HG03439 (cell line): Measurements from ENCODE around the gene GAL3ST1.
"Not testable (repeated sequence)": the region's sequence is repeated elsewhere in the genome, so short reads cannot be mapped to it uniquely, and the experiment has no call there.

ENCODE experiments used
- ATAC-seq: cut with Tn5 transposase; IDR thresholded peaks from one replicate; pipeline ENCODE4 v1.9.1; 2021; ENCODE audit warnings: mild to moderate bottlenecking, moderate library complexity; ENCODE audit not compliant: unreplicated experiment

GAL3ST1 gene, protein sequence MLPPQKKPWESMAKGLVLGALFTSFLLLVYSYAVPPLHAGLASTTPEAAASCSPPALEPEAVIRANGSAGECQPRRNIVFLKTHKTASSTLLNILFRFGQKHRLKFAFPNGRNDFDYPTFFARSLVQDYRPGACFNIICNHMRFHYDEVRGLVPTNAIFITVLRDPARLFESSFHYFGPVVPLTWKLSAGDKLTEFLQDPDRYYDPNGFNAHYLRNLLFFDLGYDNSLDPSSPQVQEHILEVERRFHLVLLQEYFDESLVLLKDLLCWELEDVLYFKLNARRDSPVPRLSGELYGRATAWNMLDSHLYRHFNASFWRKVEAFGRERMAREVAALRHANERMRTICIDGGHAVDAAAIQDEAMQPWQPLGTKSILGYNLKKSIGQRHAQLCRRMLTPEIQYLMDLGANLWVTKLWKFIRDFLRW

DNA sequence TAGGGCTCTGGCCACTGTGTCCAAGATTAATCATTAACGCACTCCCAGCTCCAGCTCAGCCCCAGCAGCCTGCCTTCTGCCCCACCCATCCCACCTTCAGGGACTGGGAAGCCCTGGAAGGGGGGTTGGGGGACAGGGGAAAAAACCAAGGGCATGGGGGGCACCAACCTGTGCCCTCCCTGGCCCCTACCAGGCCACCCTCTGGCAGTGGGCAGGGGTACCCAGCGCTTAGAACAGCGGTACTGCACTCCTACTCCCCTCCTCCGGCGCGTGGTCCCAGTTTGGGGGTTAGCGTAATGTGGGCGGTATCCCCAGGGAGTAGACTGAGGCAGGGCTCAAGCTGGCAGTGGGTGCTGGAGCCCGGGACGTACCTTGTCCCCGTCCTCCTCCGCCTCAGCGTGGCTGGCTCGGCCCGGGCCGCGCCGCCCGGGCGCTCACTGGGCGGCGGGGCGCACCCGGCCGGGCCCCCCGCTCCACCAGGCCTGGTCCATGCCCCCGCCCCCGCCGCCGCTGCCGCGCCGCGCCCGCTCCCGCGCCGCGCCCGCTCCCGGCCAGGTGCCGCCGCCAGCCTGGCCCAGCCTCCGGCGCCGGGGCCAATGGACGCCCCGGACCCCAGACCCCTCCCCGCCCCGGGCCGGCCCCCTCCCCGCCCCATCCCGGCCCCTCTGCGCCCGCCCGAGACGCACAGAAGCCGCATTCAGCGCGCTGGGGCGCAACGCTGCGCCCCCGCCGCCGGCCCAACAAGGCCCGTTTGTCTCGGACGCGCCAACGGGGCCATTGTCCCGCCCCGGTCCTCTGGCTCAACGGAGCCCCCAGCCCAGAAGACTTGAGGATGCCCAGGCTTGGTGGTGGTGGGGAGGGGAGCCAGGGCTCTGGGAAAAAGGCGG lies at the start of gene GAL3ST1:
TSS of gene GAL3ST1 (minus strand) at position 571 of the 887 bp plus-strand sequence. CDS start 17,273 bp downstream, outside the sequence.
- ATAC-seq, result no peak

DNA sequence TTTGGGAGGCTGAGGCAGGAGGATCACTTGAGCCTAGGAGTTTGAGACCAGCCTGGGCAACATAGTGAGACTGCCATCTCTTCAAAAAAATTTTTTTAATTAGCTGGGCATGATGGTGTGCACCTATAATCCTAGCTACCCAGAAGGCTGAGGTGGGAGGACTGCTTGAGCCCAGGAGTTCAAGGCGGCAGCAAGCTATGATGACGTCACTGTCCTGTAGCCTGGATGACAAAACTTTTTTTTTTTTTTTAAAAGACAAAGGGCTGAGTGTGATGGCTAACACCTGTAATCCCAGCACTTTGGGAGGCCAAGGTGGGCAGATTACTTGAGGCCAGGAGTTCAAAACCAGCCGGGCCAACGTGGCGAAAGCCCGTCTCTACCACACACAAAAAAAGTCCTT lies 45.4 kb upstream of the GAL3ST1 start:
- not testable (repeated sequence) for ATAC-seq

DNA sequence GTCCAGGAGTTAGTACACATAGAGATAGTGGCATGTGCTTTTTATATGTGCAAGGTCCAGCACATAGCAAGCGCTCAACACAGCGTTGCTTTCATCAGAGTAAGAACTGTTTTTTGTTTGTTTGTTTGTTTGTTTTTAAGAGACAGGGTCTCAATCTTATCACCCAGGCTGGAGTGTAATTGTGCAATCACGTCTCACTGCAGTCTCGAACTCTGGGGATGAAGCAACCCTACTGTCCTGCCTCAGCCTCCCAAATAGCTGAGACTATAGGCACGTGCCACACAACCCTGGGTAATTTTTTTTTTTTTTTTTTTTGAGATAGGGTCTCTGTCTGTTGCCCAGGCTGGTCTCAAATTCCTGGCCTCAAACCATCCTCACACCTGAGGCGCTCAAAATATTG lies 43.4 kb upstream of the GAL3ST1 start:
- no peak for ATAC-seq

DNA sequence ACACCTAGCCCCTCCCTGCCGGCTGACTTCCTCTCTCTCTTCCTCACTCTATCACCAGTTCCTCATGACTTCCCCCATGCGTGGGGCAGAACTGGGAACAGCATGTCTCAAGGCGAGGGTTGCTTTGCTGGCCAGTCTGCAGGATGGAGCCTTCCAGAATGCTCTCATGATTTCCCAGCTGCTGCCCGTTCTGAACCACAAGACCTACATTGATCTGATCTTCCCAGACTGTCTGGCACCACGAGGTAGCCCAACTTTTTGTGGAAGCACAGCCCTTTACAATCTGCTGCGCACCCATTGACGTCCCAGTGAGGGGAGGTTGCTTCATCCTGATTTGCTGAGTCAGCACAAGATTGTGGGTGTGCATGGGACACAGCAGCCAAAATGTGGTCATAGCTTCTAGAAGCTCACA lies 41.1 kb upstream of the GAL3ST1 start:
- ATAC-seq, result no peak

DNA sequence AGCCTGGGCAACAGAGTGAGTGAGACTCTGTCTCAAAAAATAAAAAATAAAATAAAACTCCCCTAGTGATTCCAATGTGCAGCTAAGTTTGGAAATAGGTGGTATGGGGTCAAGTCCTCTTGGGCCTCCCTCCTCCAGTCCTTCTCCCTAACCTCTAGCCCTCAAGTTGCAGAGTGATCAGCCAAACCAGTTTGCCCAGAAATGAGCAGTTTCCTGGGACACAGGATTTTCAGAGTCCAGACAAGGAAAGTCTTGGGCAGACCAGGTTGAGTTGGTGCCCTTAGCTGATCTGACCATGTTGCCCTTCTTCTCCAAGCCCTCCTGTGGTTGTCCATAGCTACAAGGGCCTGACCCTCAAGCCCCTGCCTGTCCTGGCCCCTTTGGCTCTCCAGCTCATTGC lies 40.4 kb upstream of the GAL3ST1 start:
- ATAC-seq, result no peak

DNA sequence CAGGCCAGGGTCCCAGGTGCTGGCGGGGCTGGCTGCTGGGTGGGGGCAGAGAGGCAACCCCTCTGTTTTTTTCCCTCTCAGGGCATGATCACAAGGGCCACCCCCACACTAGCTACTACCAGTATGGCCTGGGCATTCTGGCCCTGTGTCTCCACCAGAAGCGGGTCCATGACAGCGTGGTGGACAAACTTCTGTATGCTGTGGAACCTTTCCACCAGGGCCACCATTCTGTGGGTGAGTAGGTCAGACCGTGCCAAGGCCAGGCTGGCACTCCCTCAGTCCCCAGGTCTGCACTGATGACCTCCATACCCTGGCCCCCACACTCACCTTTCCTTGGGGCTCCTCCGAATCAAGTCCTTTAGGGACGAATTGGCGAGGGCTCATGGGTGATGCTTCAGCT lies 39.8 kb upstream of the GAL3ST1 start:
- ATAC-seq, result no peak

DNA sequence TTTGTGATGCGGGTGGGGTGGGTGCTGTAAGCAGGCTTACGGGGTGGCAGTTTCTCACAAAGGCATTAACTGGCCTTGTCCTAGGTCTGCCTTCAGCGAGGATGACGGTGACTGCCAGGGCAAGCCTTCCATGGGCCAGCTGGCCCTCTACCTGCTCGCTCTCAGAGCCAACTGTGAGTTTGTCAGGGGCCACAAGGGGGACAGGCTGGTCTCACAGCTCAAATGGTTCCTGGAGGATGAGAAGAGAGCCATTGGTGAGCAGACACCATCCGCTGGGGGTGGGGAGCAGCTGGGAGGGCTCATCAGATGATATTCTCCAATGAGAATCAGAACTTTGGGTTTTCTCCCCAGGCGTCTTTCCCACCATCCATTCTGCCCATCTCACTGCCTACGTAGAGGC lies 38.3 kb upstream of the GAL3ST1 start:
- ATAC-seq, result no peak

DNA sequence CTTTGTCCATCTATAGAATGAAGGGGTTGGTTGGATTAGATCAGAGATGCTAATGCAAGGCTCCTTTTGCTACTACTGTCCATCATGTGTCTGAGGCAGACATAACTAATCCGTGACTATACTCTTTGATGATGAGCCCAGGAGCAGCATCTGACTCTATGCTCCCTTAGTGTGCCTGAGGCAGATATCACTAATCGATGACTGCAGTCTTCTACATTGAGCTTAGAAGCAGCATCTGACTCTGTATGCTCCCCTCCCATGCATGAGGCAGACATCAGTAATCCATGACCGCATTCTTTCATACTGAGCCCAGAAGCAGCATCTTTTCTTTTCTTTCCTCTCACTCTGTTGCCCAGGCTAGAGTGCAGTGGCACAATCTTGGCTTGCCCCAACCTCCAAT lies 36.7 kb upstream of the GAL3ST1 start:
- no peak for ATAC-seq

DNA sequence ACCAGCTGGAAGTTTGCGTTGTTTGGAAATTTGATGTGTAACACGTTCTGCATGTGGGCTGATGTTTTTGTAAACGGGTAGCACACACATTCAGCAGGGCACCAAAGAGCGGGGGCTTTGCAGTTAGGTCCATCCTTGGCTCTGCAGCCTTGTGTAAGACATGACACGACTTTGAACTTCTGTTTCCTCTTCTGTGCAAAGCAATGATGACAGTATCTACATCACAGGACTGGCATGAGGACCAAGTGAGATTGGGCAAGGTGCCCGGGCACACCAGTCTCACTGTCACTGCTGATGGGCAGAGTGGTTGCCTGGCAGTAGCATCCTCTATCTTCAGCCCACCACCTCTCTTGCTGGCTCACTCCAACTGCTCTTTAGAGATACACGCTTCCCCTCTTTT lies 35.8 kb upstream of the GAL3ST1 start:
- ATAC-seq, result no peak

DNA sequence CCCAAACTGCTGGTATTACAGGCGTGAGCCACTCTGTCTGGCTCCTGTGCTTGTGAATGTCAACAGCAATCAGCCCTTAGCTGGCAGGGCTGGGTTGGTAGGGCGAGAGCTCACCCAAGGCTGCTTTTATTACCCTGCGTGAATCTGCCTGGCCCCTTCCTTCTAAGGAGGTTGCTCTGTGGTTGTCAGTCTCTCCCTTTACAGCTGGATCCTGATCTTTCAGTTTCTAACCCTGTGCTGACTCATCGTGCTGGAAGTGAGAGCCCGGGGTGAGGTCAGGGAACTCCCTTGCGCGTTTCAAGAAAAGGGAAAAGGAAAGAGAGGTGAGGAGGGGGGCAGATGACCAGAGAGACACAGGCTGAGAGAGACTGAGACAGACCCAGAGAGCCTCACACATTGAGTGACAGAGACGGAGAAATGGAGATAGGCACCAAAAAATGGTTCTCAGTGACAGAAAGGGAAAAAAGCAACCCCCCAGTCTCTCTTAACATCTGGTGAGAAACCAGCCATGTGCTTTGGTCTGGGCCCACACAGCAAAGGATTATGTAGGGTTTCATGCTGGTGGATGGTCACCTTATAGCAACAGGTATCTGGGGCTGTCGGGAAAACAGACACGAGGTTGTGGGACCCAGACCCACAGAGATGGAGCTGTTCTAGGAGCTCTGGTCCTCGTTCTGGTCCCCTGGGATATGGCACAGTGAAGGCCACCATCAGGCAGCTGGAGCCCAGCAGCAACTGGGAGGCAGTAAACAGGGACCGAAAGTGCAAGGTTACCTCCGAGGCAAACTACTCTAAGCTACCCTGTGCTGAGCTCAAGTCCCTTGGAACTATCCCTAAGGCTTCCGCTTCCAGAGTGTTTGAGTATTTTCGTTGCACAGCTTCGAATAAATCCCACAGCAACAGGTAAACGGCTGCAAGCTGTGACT lies 35.1 kb upstream of the GAL3ST1 start:
- ATAC-seq, result peak; percentile 40

DNA sequence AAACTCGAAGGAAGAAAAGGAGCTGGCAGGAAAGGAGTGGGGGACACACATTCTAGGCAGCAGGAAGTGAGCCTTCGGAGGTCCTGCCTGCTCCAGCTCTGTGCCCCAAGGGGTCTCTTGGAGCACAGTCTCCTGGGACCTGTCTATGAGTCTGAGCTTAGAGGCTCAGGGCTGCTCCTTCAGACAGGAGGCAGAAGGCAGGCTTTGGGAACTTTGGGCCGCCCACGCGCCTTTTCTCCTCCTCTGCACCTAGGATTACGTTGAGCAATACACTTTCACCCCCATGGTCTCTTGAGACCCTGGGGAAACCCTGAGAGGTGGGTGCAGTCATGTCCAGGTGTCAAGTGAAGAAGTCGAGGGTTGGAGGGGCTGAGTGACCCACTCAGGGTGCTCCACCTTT lies 33.5 kb upstream of the GAL3ST1 start:
- ATAC-seq, result no peak

DNA sequence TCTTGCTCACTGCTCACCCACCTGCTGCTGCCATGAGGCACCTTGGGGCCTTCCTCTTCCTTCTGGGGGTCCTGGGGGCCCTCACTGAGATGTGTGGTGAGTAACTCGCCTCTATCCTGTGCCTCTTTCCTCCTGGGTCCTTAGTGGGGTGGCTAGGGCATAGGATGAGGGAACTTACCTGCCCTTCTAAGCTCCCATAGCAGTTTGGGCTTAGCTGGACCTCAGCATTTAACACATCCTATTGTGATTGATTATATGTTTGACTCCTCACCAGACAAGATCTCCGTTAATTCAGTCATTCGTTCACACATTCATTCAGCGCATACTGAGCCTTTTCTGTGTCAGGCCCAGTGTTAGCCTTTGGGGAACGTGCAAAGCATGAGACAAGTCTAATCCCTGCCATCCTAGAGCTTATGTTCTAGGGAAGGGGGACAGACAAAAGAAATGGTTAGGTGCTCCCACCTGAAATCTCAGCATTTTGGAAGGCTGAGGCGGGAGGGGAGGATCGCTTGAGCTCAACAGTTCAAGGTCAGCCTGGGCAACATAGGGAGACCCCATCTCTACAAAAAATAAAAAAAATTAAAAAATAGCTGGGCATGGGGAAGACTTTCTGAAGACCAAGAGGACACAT lies 33.0 kb upstream of the GAL3ST1 start:
- no peak for ATAC-seq

DNA sequence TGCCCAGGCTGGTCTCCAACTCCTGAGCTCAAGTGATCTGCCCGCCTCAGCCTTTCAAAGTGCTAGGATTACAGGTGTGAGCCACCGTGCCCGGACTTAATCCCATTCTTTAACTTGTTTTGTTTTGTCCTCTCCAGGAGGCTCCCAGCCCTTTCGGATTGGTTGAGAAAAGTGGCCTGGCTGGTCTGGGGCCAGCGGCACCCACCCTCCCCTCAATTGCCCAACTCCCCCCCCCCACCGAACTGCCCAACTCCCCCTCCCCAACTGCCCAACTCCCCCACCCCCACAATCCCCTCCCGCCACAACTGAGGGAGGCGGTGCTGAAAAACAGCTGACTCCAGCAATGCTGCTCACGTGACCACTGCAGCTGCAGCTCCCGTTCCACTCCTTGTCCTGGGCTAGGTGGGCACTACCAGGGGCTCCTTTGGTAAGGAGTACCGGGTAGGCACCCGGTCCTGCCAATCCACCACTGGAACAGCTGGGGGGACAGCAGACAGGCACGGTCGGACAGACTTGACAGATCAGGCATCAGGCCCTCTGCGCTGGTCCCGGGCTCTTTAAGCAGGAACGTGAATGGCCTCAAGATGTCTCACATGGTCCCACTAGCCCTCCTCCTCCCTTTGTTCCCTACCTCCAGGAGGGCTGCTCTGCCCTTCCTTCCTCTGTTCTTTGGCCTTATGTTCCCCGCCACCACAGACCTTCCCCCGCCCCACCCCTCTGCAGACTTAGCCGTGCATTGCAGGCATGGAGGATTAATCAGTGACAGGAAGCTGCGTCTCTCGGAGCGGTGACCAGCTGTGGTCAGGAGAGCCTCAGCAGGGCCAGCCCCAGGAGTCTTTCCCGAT lies 32.2 kb upstream of the GAL3ST1 start, which contains the start of gene TCN2:
TSS of gene TCN2 (plus strand) at position 720 of the 845 bp plus-strand sequence. CDS start 158 bp downstream, outside the sequence.
- no peak for ATAC-seq

DNA sequence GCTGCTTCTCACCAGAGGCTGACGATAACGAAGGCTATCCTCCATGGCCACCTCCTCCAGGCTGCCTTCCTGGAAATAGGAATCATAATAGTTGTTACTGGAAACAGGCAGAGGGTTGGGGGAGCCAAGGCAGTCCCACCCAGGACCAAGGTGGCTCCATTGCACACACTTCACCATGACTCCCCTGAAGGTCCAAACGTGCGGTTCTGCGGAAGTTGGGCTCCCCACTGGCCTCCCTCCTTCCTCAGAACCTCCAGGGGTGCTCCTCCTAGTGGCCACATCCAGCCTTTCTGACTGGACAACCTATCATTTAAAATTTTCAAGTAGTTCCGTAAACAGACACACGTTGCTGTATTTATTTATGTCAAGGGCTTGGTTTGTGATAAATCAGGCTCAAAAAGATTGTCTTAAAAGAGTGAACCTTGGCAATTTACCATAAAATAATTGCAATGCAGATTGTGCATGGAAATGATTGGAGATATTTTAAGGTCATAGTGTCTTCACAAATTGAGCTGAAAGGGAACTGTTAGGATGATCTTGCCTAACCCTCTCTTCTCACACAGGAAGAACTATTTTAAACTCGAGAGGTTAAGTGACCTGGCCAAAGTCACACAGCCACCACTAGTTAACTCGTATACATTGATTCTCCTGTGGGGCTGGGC lies 31.1 kb upstream of the GAL3ST1 start:
- ATAC-seq, result no peak

DNA sequence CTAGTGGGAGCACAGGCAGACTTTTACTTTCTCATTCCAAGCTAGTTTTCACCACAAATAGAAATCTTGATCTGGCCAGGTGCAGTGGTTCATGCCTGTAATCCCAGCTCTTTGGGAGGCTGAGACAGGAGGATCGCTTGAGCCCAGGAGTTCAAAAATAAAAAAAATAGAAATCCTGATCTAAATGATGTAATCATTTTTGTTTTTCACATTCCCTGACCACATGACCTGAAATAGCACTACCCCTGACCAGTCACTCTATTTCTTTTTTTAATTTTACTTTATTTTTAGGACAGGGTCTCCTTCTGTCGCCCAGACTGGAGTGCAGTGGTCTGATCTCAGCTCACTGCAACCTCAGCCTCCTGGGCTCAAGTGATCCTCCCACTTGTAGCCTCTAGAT lies 30.3 kb upstream of the GAL3ST1 start:
- ATAC-seq, result no peak

DNA sequence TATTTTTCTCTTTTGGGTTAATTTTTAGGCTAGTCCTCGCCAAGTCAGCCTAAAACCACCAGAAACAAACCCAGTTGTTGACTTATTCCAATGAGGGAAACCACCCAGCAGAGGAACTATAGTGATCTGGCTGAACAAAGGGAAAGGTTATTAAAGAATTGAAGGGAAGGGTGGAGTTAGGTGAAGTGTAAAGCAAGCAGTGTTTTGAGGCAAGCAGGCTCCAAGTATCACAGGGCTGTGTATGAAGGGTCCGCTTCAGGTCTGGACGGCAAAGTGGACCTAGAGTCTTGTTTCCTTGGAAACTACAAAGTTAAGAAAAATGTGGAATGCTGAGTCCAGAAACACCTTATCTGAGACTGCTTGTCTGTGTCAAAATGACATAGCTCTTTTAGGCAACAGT lies 29.3 kb upstream of the GAL3ST1 start:
- no peak for ATAC-seq

DNA sequence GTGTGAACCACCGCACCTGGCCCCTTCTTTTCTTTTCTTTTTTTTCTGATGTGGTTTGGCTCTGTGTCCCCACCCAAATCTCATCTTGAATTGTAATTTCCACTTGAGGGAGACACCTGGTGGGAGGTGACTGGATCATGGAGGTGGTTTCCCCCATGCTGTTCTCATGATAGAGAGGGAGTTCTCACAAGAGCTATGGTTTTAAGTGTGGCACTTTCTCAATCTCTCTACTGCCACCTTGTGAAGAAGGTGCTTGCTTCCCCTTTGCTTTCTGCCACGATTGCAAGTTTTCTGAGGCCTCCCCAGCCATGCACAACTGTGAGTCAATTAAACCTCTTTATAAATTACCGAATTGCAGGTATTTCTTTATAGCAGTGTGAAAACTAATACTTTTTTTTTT lies 27.6 kb upstream of the GAL3ST1 start:
- ATAC-seq, result no peak

DNA sequence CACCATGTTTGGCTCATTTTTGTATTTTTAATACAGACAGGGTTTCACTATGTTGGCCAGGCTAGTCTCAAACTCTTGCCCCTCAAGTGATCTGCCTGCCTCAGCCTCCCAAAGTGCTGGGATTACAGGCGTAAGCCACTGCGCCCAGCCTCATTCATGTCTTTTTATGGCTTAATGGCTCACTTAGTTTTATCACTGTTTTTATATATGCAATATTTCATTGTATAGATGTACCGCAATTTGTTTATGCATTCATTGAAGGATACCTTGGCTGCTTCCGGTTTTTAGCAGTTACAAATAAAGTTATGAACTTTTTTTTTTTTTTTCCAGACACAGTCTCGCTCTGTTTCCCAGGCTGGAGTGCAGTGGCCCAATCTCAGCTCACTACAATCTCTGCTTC lies 27.0 kb upstream of the GAL3ST1 start:
- no peak for ATAC-seq

DNA sequence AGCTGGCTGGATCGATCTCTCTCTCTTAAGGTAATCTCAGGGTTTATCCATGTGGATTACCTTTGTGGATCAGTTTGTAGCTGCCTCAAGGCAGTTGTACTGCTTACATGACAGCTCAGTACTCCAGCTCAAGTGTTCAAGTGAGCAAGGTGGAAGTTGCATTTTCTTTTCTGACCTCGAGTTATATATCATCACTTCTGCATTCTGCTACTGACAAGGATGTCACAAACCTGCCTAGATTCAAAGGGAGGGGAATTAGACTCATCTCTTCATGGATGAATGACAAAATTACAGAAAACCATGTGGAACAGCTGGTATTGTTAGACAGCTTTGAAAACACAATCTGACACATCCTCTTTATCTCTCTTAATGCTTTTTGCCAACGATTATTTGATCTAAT lies 26.5 kb upstream of the GAL3ST1 start:
- ATAC-seq, result no peak
